ENCODE results near the gene TF. TPM values are rescaled to one million over a fixed set of nuclear protein-coding genes. Genes with fewer than 3 reads are reported as not detected.

TF gene
- total and polyA plus RNA-seq, 4 donors, result 5,045 to 9,659 (median 6,266) TPM

GRCh38 chr3:133797396-133798105, 51.4 kb downstream of the TF start:
- WGBS, result 89% methylated on average over 3 of the region's 3 CpGs

DNA sequence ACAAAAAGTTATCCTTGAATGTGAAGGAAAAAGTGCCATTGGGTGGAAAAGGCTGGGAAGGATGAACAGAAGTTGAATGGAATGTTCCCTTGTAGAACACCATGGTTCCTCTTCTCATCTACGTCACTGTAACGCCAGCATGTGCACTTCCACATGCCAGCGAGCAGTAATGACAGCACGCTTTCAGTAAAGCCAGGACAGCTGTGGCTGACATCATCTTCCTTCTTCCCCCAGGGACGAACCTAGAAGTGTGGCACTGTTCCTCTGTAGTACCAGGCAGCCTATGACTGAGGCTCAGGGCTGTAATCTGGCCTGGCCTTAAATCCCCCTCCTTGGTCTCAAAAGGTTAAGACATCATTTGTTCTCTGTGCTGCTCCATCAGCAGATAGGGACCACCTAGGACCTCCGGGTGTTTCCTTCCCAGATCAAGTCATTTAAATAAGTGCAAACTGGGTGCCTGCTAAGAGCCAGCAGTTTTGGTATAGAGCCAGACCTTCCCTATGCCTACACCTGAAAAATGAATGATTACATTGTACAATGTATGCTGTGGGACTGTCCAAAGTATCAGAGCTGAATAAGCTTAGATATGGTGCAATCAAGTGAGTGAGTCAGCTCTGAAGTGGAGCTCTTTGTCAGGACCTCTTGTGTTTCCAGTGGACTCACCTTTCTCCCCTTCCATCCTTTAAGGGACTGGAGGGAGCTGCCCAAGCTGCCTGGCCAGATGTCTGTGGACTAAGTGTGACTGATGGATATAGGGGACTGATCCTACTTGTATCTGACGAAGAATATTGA, 53.8 kb downstream of the TF start:
- Histone ChIP-seq H3K4me3 (ENCODE audit: low read depth in 1 of 3, low read length in 3 of 3) (no peak overlapping the region), H3K27ac (ENCODE audit: low read depth in 1 of 2, low read length in 2 of 2) (no peak overlapping the region), H3K4me1 (ENCODE audit: control insufficient read depth in 4 of 4, insufficient read depth in 4 of 4, low read length in 3 of 4) (peaks cover 0 to under 1% (median 0%) of the 10 kb centered on the region in 4 donors), H3K27me3 (ENCODE audit: control insufficient read depth in 4 of 4, insufficient read depth in 4 of 4, low read length in 3 of 4) (no peaks in the 10 kb centered on the region), H3K9ac (ENCODE audit: low read depth in 1 of 2, low read length in 2 of 2) (no peak overlapping the region), H3K9me3 (ENCODE audit: control insufficient read depth in 4 of 4, low read length in 3 of 4) (no peaks in the 10 kb centered on the region), H3K36me3 (ENCODE audit: control insufficient read depth in 4 of 4, insufficient read depth in 3 of 4, low read depth in 1 of 4, low read length in 3 of 4) (no peaks in the 10 kb centered on the region)
- no peak for DNase-seq (ENCODE audit: low spot score)
- no peak for TF ChIP-seq YY1 (IDR thresholded peaks at IDR 0.05)
- TF ChIP-seq RXRA (IDR thresholded peaks at IDR 0.05), result no peak
- TF ChIP-seq TAF1 (conservative IDR thresholded peaks at IDR 0.05), result no peak
- TF ChIP-seq JUND (IDR thresholded peaks at IDR 0.05), result no peak
- TF ChIP-seq, protein P1, sequence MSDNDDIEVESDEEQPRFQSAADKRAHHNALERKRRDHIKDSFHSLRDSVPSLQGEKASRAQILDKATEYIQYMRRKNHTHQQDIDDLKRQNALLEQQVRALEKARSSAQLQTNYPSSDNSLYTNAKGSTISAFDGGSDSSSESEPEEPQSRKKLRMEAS (IDR thresholded peaks at IDR 0.05), result no peak
- no peak for TF ChIP-seq FOXA1 (IDR thresholded peaks at IDR 0.05)
- no peak for TF ChIP-seq SP1 (IDR thresholded peaks at IDR 0.05)
- TF ChIP-seq EGR1 (IDR thresholded peaks at IDR 0.05; ENCODE audit: low read depth in 2 of 2), result no peak
- TF ChIP-seq, protein P2, sequence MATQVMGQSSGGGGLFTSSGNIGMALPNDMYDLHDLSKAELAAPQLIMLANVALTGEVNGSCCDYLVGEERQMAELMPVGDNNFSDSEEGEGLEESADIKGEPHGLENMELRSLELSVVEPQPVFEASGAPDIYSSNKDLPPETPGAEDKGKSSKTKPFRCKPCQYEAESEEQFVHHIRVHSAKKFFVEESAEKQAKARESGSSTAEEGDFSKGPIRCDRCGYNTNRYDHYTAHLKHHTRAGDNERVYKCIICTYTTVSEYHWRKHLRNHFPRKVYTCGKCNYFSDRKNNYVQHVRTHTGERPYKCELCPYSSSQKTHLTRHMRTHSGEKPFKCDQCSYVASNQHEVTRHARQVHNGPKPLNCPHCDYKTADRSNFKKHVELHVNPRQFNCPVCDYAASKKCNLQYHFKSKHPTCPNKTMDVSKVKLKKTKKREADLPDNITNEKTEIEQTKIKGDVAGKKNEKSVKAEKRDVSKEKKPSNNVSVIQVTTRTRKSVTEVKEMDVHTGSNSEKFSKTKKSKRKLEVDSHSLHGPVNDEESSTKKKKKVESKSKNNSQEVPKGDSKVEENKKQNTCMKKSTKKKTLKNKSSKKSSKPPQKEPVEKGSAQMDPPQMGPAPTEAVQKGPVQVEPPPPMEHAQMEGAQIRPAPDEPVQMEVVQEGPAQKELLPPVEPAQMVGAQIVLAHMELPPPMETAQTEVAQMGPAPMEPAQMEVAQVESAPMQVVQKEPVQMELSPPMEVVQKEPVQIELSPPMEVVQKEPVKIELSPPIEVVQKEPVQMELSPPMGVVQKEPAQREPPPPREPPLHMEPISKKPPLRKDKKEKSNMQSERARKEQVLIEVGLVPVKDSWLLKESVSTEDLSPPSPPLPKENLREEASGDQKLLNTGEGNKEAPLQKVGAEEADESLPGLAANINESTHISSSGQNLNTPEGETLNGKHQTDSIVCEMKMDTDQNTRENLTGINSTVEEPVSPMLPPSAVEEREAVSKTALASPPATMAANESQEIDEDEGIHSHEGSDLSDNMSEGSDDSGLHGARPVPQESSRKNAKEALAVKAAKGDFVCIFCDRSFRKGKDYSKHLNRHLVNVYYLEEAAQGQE (IDR thresholded peaks at IDR 0.05), result no peak
- no peak for TF ChIP-seq HNF4G (IDR thresholded peaks at IDR 0.05)
- 79% methylated on average over 7 of the region's 7 CpGs for WGBS

More at GRCh38 chr3:133797396-133798105, 51.4 kb downstream of the TF start:
- no peaks in the 10 kb centered on the region for H3K4me1 ChIP-seq (ENCODE audit: control insufficient read depth in 4 of 4, insufficient read depth in 4 of 4, low read length in 3 of 4)
- no peak overlapping the region for H3K4me3 ChIP-seq (ENCODE audit: low read depth in 1 of 3, low read length in 3 of 3)
- no peaks in the 10 kb centered on the region for H3K27me3 ChIP-seq (ENCODE audit: control insufficient read depth in 4 of 4, insufficient read depth in 4 of 4, low read length in 3 of 4)
- no peak overlapping the region for H3K27ac ChIP-seq (ENCODE audit: low read depth in 1 of 2, low read length in 2 of 2)
- no peak for DNase-seq (ENCODE audit: low spot score)
- no peak for TF ChIP-seq NR2F2 (IDR thresholded peaks at IDR 0.05)
- H3K9ac ChIP-seq (ENCODE audit: low read depth in 1 of 2, low read length in 2 of 2), result no peak overlapping the region
- no peaks in the 10 kb centered on the region for H3K9me3 ChIP-seq (ENCODE audit: control insufficient read depth in 4 of 4, low read length in 3 of 4)
- no peaks in the 10 kb centered on the region for H3K36me3 ChIP-seq (ENCODE audit: control insufficient read depth in 4 of 4, insufficient read depth in 3 of 4, low read depth in 1 of 4, low read length in 3 of 4)

DNA sequence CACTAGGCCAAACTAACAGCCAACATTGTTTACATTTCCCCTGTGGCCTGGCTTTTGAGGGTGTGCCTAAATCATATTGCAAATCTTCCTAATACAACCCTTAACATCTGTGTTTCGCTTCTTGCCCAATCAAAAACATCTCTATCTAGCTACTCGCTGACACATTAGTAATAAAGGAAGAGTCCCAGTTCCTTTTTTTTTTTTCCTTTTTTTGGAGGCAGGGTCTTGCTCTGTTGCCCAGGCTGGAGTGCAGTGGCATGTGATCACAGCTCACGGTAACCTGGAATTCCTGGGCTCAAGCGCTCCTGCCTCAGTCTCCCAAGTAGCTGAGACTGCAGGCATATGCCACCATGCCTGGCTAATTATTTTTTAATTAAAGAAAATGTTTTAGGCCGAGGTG, 57.3 kb downstream of the TF start:
- TF ChIP-seq HNF4G (IDR thresholded peaks at IDR 0.05) (no peak), GABPA (IDR thresholded peaks at IDR 0.05 in 1 of 2, conservative IDR thresholded peaks at IDR 0.05 in 1 of 2) (no peak), CTCF (IDR thresholded peaks at IDR 0.05; ENCODE audit: low read depth, low read length, missing input control) (no peak), NR2F2 (IDR thresholded peaks at IDR 0.05) (no peak)
- Histone ChIP-seq H3K27me3 (ENCODE audit: control insufficient read depth in 4 of 4, insufficient read depth in 4 of 4, low read length in 3 of 4) (no peaks in the 10 kb centered on the region), H3K36me3 (ENCODE audit: control insufficient read depth in 4 of 4, insufficient read depth in 3 of 4, low read depth in 1 of 4, low read length in 3 of 4) (peaks cover 0 to 5% (median 4%) of the 10 kb centered on the region in 4 donors), H3K4me1 (ENCODE audit: control insufficient read depth in 4 of 4, insufficient read depth in 4 of 4, low read length in 3 of 4) (peaks cover 2 to 14% (median 7%) of the 10 kb centered on the region in 4 donors), H3K9me3 (ENCODE audit: control insufficient read depth in 4 of 4, low read length in 3 of 4) (no peaks in the 10 kb centered on the region), H3K9ac (ENCODE audit: low read depth in 1 of 2, low read length in 2 of 2) (no peak overlapping the region), H3K4me3 (ENCODE audit: low read depth in 1 of 3, low read length in 3 of 3) (no peak overlapping the region), H3K27ac (ENCODE audit: low read depth in 1 of 2, low read length in 2 of 2) (no peak overlapping the region)
- no peak for DNase-seq (ENCODE audit: low spot score)
- 92% methylated on average over 5 of the region's 5 CpGs for WGBS
